H1 (cell line): ENCODE results near the gene RERG. TPM values are rescaled to one million over a fixed set of nuclear protein-coding genes. Genes with fewer than 3 reads are reported as not detected.

Experiments
- PHF8 ChIP-seq: fragments of 200-600 bp; sonication (generic); conservative IDR thresholded peaks from 2 replicates; pipeline ENCODE4 v1.7.1; 2012; ENCODE audit warnings: low read depth, mild to moderate bottlenecking, inconsistent platforms, low read length, moderate library complexity
- polyA plus RNA-seq, 7 experiments: library from polyadenylated mRNA; depleted of rRNA in 3 of 7; stranded (reverse) in 5 of 7; unstranded in 2 of 7; fragments of >200 nt in 5 of 7; fragments of 200-250 nt in 2 of 7; gene quantifications; 1 replicate in 5 of 7; 2 replicates in 1 of 7; 4 replicates in 1 of 7; pipeline versions ENCODE4 v1.2.1 to v1.2.3, GENCODE V29; 2011 to 2013; ENCODE audit warnings: missing spikeins in 2 of 7, mixed read lengths in 2 of 7
- total RNA-seq: library from RNA; stranded (reverse); fragmentation: NEBNext Ultra II Directional; extraction: Animal tissue kit (Norgen Biotek cat#: 25700); gene quantifications from 2 replicates; pipeline ENCODE4 v1.2.1, GENCODE V29; 2021

Gene RERG
- total and polyA plus RNA-seq, 2 of the 8 experiments (the other 6 are each of a cell fraction or from before 2014, with no cell fraction given) = 0.12 to 0.86 TPM

DNA sequence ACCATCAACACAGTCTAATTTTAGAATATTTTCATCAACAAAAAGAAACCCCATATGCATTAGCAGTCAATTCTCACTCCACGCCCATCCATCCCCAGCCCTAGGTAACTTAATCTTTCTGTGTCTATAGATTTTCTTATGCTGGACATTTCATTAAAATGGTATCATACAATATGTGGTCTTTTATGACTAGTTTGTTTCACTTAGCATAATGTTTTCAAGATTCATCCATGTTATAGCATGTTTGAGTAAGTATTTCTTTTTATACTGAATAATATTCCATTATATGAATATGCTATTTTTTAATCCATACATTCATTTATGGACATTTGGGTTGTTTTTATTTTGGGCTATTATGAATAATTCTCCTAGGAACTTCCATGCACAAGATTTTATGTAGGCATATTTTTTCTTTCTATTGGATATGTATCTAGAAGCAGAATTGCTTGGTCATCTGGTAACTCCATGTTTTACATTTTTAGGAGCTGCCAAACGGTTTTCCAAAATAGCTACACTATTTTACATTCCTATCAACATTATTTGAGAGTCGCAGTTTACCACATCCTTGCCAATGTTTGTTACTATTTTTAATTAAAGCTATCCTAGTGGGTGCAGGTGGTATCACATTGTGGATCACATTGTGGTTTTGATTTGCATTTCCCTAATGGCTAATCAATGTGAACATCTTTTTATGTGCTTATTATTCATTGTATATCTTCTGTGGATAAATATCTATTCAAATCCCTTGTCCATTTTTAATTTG, 49.0 kb downstream of the RERG start (continued):
- TF ChIP-seq PHF8 = no peak
